Measurements from ENCODE around the gene ROCK2.

- TF ChIP-seq, protein P1, sequence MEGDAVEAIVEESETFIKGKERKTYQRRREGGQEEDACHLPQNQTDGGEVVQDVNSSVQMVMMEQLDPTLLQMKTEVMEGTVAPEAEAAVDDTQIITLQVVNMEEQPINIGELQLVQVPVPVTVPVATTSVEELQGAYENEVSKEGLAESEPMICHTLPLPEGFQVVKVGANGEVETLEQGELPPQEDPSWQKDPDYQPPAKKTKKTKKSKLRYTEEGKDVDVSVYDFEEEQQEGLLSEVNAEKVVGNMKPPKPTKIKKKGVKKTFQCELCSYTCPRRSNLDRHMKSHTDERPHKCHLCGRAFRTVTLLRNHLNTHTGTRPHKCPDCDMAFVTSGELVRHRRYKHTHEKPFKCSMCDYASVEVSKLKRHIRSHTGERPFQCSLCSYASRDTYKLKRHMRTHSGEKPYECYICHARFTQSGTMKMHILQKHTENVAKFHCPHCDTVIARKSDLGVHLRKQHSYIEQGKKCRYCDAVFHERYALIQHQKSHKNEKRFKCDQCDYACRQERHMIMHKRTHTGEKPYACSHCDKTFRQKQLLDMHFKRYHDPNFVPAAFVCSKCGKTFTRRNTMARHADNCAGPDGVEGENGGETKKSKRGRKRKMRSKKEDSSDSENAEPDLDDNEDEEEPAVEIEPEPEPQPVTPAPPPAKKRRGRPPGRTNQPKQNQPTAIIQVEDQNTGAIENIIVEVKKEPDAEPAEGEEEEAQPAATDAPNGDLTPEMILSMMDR (conservative IDR thresholded peaks at IDR 0.05 in 1 of 2, IDR thresholded peaks at IDR 0.05 in 1 of 2; ENCODE audit: low read depth in 1 of 2, low read length in 2 of 2), result no peak
- TF ChIP-seq EZH2 (IDR thresholded peaks at IDR 0.05; ENCODE audit: low read length, missing control alignments), result no peak
Observed at GRCh38 chr2:11389052-11389420, 44.6 kb upstream of the ROCK2 start.
